Loucy (cell line): ENCODE results near the gene SEC61B.

Experiments used
- EZH2phosphoT487 ChIP-seq: fragments of 200-600 bp; IDR thresholded peaks from 2 replicates; pipeline ENCODE4 v1.6.1; 2018; ENCODE audit warnings: antibody characterized with exemption, mild to moderate bottlenecking, moderate library complexity, borderline replicate concordance
- TF ChIP-seq, protein P1 (sequence below): fragments of 200-600 bp; sonication (generic); conservative IDR thresholded peaks from 2 replicates; pipeline ENCODE4 v1.5.1; 2014; ENCODE audit warnings: mild to moderate bottlenecking, antibody characterized with exemption, low read length

DNA sequence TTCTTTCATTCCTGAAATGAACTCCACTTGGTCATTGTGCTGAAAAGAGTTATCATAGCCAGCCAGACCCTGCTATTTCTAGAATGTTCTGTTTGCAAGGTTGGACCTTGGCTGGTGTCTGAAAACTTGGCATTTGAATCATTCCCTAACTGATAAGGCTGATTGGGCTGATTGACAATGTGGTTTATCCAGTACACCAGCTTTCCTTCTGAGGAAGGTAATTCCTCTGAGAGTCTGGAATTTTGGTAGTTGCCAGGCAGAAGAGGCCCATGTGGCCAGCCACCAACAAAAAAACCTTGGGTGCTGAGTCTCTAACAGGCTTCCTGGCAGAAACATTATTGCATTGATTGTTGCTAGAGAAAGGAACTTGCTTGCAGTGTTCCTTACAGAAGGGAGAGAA, 15.3 kb downstream of the SEC61B start:
- TF ChIP-seq, protein P1, sequence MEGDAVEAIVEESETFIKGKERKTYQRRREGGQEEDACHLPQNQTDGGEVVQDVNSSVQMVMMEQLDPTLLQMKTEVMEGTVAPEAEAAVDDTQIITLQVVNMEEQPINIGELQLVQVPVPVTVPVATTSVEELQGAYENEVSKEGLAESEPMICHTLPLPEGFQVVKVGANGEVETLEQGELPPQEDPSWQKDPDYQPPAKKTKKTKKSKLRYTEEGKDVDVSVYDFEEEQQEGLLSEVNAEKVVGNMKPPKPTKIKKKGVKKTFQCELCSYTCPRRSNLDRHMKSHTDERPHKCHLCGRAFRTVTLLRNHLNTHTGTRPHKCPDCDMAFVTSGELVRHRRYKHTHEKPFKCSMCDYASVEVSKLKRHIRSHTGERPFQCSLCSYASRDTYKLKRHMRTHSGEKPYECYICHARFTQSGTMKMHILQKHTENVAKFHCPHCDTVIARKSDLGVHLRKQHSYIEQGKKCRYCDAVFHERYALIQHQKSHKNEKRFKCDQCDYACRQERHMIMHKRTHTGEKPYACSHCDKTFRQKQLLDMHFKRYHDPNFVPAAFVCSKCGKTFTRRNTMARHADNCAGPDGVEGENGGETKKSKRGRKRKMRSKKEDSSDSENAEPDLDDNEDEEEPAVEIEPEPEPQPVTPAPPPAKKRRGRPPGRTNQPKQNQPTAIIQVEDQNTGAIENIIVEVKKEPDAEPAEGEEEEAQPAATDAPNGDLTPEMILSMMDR = no peak
- no peak for TF ChIP-seq EZH2phosphoT487
